Right atrium auricular region (tissue), 2 donors: ENCODE results near the gene MED9. TPM values are rescaled to one million over a fixed set of nuclear protein-coding genes. Genes with fewer than 3 reads are reported as not detected.
A peak's percentile ranks its signal among the peaks of the same experiment; 100 is the strongest.

Experiments
- DNase-seq: peaks from one replicate; pipeline ENCODE4 v3.0.0-alpha.2; 2019; ENCODE audit warnings: low spot score
- H3K27ac ChIP-seq, 2 donors: fragments of 200-600 bp; sonication (generic); 1 replicate in 1 of 2; 2 replicates in 1 of 2; pipeline ENCODE4 v1.5.1; 2016 to 2019
- H3K27me3 ChIP-seq, 2 donors: fragments of 200-600 bp; sonication (generic); one replicate each; pipeline versions ENCODE4 v1.5.1 to v1.6.0; 2017 to 2019
- H3K36me3 ChIP-seq: fragments of 200-600 bp; sonication (generic); one replicate; pipeline ENCODE4 v1.5.1; 2016
- H3K4me1 ChIP-seq, 2 donors: fragments of 200-600 bp; sonication (generic); one replicate each; pipeline versions ENCODE4 v1.5.1 to v1.6.0; 2017 to 2019
- H3K4me3 ChIP-seq, 2 donors: fragments of 200-600 bp; sonication (generic); 1 replicate in 1 of 2; 2 replicates in 1 of 2; pipeline ENCODE4 v1.5.1; 2017 to 2019; ENCODE audit warnings: mild to moderate bottlenecking in 1 of 2, moderate library complexity in 1 of 2
- H3K9me3 ChIP-seq, 2 donors: fragments of 200-600 bp; sonication (generic); one replicate each; pipeline ENCODE4 v1.5.1; 2019
- total RNA-seq, 2 donors: library from RNA; depleted of rRNA; stranded (reverse); fragments of >200 nt; gene quantifications; one replicate each; pipeline ENCODE4 v1.1.0, GENCODE V29; 2016
- TF ChIP-seq, protein P1 (sequence below), 2 donors: fragments of 200-600 bp; sonication (generic); IDR thresholded peaks; one replicate each; pipeline ENCODE4 v1.5.1; 2019; ENCODE audit warnings: antibody characterized with exemption in 2 of 2

Gene MED9
- total RNA-seq, 2 donors from 2014 or later = 36.7 to 41.0 TPM

DNA sequence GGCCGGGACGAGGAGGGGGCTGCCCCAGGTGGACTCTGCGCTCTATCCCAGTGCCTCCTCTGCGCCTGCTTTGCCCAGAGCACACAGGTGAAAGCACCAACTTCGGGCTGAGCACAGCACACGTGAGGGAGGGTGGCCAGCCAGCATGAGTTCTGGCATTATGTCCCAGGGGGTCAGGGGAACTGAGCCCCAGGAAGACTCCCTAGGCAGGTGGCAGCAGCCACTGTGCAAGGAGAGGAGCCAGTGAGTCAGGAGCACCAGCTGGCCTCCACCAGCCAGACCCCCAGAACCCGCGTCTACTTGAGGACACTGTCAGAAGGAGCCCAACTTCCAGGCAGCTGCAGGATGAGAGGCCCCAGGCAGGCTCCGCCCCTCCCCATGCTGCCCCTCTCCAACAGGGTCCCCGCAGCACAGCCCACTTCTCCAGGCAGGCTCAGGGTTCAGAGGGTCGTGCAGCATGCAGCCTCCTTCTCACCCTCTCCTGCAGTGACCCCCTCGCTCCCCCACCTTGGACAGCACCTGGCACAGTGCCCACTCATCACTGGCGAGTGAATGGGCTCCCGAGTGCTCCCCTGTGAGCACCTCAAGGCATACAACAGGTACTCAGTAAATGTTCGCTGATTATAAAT lies 63.6 kb downstream of the MED9 start:
- Histone ChIP-seq H3K9me3 (no peaks in the 10 kb centered on the region), H3K4me3 (no peak overlapping the region), H3K36me3 (no peaks in the 10 kb centered on the region), H3K27me3 (no peaks in the 10 kb centered on the region), H3K27ac (peak overlapping the region; percentile 81 to 94), H3K4me1 (peaks cover 0 to 49% of the 10 kb centered on the region in 2 donors)
- no peak for DNase-seq
- TF ChIP-seq, protein P1, sequence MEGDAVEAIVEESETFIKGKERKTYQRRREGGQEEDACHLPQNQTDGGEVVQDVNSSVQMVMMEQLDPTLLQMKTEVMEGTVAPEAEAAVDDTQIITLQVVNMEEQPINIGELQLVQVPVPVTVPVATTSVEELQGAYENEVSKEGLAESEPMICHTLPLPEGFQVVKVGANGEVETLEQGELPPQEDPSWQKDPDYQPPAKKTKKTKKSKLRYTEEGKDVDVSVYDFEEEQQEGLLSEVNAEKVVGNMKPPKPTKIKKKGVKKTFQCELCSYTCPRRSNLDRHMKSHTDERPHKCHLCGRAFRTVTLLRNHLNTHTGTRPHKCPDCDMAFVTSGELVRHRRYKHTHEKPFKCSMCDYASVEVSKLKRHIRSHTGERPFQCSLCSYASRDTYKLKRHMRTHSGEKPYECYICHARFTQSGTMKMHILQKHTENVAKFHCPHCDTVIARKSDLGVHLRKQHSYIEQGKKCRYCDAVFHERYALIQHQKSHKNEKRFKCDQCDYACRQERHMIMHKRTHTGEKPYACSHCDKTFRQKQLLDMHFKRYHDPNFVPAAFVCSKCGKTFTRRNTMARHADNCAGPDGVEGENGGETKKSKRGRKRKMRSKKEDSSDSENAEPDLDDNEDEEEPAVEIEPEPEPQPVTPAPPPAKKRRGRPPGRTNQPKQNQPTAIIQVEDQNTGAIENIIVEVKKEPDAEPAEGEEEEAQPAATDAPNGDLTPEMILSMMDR (IDR thresholded peaks at IDR 0.05) = no peak

DNA sequence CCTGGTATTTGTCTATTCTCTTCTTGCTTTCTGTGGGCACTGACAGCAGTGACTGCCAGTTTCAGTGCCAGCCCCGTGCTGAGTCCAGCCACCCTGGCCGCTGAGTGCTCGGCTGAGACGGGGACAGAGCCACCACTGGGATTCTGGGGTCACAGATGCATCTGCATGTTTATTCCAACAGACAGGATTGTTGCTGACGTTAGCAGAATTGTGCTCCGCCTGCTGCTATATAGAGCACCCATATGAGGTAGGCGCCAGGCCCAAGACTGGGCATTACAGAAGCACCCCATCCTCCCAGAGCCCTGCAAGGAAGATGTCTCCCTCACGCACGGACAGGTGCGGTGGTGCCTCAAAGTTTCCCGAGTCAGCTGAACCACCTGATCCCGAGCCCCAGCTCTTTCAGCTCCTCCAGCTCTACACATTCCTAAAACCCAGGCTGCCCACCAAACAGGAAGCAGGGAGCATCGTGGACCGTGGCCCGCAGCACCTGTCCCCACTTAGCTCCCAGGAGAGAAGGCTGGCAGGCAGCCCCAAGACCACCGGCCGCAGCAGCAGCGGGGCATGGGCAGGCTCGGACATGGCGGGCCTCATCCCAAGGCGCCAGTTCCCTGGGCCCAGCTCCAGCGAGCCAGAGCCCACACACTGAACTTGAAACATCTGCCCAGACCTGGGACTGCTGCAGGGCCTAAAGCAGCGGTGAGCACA lies 64.3 kb downstream of the MED9 start:
- H3K4me3 ChIP-seq = no peak overlapping the region
- no peak for DNase-seq
- H3K9me3 ChIP-seq = no peaks in the 10 kb centered on the region
- H3K36me3 ChIP-seq = no peaks in the 10 kb centered on the region
- TF ChIP-seq, protein P1 (IDR thresholded peaks at IDR 0.05) = no peak
- H3K4me1 ChIP-seq = peaks cover 0 to 48% of the 10 kb centered on the region in 2 donors
- no peaks in the 10 kb centered on the region for H3K27me3 ChIP-seq
- H3K27ac ChIP-seq = peak overlapping the region; percentile 81 to 94

DNA sequence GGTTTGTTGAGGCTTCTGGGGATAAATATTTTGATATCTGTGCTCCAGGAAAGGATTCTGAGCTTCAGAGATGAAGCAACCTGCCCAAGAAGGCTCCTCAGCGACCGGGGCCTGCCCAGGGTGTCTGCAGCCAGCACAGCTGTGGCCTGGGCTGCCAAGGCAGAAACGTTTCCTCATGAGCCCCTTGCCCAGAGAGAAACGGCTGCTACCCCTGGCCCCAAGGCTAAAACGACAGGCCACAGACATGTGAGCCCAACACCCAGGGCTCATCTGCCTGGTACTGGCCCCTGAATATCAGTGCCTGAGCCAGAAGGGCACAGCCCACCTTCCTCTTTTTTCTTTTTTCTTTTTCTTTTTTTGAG lies 64.8 kb downstream of the MED9 start:
- Histone ChIP-seq H3K27me3 (no peaks in the 10 kb centered on the region), H3K4me3 (no peak overlapping the region), H3K36me3 (no peaks in the 10 kb centered on the region), H3K27ac (peak overlapping the region; percentile 81 to 94), H3K4me1 (peaks cover 0 to 48% of the 10 kb centered on the region in 2 donors), H3K9me3 (no peaks in the 10 kb centered on the region)
- DNase-seq = no peak
- TF ChIP-seq, protein P1 (IDR thresholded peaks at IDR 0.05) = no peak

Other genes with a start within 250 kb of the MED9 start
- gene FLCN, start 239.8 kb upstream of the MED9 start, total RNA-seq = 10 to 100 TPM; 22.7 to 23.7 TPM
- 10 to 100 TPM; 46.0 to 65.5 TPM for gene COPS3, start 195.8 kb upstream of the MED9 start, total RNA-seq
- gene NT5M, start 173.6 kb upstream of the MED9 start, total RNA-seq = 1 to 10 TPM; 4.3 to 6.7 TPM
- gene RASD1, start 19.4 kb downstream of the MED9 start, total RNA-seq = 100 to 1,000 TPM in 1 of 2 donors, 10 to 100 TPM in 1; 37.9 to 131 TPM
- gene PEMT, start 114.7 kb downstream of the MED9 start, total RNA-seq = 10 to 100 TPM; 27.8 to 37.7 TPM
- 10 to 100 TPM; 23.8 to 24.9 TPM for gene RAI1, start 204.5 kb downstream of the MED9 start, total RNA-seq